Lower leg skin (tissue), 4 donors: ENCODE results near the gene CCR4. TPM values are rescaled to one million over a fixed set of nuclear protein-coding genes. Genes with fewer than 3 reads are reported as not detected.
"Not testable (repeated sequence)": the region's sequence is repeated elsewhere in the genome, so short reads cannot be mapped to it uniquely, and the experiment has no call there.

Experiments
- DNase-seq, 2 donors: peaks; one replicate each; pipeline ENCODE4 v3.0.0-alpha.2; 2019; ENCODE audit warnings: low spot score in 2 of 2
- H3K4me3 ChIP-seq: fragments of 200-600 bp; sonication (generic); 2 replicates; pipeline ENCODE4 v1.5.1; 2017; ENCODE audit warnings: mild to moderate bottlenecking, low read depth; ENCODE audit not compliant: poor library complexity, severe bottlenecking
- POLR2A ChIP-seq, 2 donors: fragments of 450-650 bp; IDR thresholded peaks; one replicate each; pipeline ENCODE4 v1.6.1; 2016 to 2017; ENCODE audit warnings: antibody characterized with exemption in 2 of 2, mild to moderate bottlenecking in 1 of 2, moderate library complexity in 1 of 2
- WGBS, 2 donors: methylation state at CpG; one replicate each; pipeline ENCODE4 v1.1.5; 2018; 5-methylcytosine and 5-hydroxymethylcytosine counted together
- intact Hi-C: fragments of 100-400 bp; cut with DNase I; formaldehyde crosslinking; loops from one replicate; pipeline ENCODE4 v1.15.0; 2023; ENCODE audit warnings: low total_unique reads
- total RNA-seq, 4 donors: library from RNA; depleted of rRNA; stranded (reverse); fragments of >200 nt; gene quantifications; one replicate each; pipeline ENCODE4 v1.1.0, GENCODE V29; 2016
- TF ChIP-seq, protein P1 (sequence below), 3 donors: fragments of 450-650 bp; IDR thresholded peaks; one replicate each; pipeline ENCODE4 v1.5.1; 2016; ENCODE audit warnings: antibody characterized with exemption in 3 of 3, mild to moderate bottlenecking in 3 of 3, moderate library complexity in 2 of 3

Gene CCR4
- total RNA-seq, 4 donors from 2014 or later, result 0.23 to 0.69 (median 0.42) TPM

DNA sequence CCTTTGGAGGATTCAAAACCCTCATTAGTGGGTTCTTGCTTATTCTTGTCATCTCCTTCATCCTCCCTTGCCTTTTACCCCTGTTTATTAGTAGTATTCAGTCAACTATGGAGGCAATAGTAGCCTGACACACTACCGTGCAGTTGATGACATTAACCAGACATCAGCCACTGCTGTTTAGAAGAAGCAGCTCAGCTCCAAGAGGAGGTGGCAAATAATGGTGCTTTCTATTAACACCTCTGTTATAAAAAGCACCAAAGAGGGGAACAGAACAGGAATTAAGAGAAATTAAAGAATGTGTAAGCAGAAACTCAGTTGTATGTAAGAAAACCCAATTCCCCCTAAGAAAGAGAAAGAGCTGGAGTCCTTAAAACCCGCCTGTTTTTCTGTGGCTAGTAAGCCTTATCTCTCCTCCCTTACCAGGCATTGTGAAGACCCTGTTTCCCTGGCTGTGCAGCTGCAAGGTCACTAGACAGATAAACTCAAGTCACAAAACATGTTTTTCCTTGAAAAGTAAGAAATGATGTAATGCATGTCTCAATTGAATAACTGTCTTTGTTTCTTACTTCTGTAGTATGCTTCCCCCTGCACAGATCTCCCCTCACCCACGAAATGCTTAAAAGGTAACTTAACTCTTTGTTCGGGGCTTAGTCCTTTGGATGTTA, 21.2 kb downstream of the CCR4 start:
- TF ChIP-seq, protein P1, sequence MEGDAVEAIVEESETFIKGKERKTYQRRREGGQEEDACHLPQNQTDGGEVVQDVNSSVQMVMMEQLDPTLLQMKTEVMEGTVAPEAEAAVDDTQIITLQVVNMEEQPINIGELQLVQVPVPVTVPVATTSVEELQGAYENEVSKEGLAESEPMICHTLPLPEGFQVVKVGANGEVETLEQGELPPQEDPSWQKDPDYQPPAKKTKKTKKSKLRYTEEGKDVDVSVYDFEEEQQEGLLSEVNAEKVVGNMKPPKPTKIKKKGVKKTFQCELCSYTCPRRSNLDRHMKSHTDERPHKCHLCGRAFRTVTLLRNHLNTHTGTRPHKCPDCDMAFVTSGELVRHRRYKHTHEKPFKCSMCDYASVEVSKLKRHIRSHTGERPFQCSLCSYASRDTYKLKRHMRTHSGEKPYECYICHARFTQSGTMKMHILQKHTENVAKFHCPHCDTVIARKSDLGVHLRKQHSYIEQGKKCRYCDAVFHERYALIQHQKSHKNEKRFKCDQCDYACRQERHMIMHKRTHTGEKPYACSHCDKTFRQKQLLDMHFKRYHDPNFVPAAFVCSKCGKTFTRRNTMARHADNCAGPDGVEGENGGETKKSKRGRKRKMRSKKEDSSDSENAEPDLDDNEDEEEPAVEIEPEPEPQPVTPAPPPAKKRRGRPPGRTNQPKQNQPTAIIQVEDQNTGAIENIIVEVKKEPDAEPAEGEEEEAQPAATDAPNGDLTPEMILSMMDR (IDR thresholded peaks at IDR 0.05), result no peak
- TF ChIP-seq POLR2A (IDR thresholded peaks at IDR 0.05), result no peak
- intact Hi-C loops, result no loop called here

DNA sequence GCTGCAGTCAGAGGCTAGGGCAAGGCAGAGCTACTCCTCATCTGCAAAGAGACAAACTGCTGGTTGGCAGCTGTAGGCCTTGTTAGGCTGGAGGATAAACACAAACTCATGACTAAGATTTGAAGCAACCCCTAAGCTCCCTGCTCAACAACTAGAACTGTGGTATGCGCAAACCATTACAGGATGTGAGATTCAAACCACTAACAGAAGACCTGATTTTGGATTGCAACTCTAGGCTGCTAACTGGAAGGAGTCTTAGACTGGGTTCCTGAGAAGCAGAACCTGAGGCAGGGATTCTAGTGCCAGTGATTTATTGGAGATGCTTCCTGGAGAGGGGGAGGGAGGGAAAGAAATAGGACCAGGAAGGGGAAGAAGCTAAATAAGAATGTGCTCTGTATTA, 22.5 kb downstream of the CCR4 start:
- no peak overlapping the region for H3K4me3 ChIP-seq
- intact Hi-C loops, result no loop called here
- WGBS, 2 donors, result 80 to 87% methylated on average over 1 of the region's 1 CpG
- TF ChIP-seq, protein P1 (IDR thresholded peaks at IDR 0.05), result no peak
- TF ChIP-seq POLR2A (IDR thresholded peaks at IDR 0.05), result no peak
- no peak for DNase-seq

More for the DNA sequence above, 21.2 kb downstream of the CCR4 start:
- 83 to 86% methylated on average over 4 of the region's 4 CpGs for WGBS, 2 donors
- no peak overlapping the region for H3K4me3 ChIP-seq
- no peak for DNase-seq

DNA sequence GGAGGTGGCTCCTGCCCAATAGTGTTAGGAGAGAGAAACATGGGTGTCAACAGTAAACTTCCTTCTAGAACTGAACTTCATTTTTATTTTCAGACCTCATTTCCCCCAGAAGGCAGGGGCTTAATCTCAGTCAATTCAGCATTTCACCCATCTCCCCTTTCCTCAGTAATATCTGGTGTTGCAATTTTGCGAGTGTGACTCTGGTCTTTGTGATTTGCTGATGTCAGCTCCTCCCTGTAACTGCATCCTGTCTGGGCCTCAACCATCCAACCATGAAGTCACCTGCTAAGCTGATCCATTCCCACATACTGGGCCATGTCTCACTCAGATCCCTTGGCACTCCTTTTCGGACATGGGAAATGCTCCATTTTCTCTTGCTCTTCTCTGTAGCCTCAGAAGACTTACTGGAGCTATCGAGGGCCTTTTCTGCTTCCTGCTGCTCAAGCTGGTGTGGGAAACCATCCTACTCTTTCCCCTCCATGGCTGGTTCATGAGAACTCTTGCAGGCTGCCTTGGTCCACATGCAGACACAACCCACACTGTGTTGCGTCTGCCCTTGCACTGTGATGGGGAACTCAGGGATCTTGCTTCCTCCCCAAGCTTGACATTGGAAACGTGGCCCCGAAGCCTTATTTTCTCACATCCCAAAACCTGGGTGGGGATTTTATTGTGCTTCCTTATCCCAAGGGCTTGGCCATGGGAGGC, 24.6 kb downstream of the CCR4 start:
- no peak for TF ChIP-seq POLR2A (IDR thresholded peaks at IDR 0.05)
- no peak overlapping the region for H3K4me3 ChIP-seq
- WGBS, 2 donors, result 85 to 87% methylated on average over 6 of the region's 6 CpGs
- intact Hi-C loops, result no loop called here
- peak in 1 of 2 donors; percentile 48 for DNase-seq

DNA sequence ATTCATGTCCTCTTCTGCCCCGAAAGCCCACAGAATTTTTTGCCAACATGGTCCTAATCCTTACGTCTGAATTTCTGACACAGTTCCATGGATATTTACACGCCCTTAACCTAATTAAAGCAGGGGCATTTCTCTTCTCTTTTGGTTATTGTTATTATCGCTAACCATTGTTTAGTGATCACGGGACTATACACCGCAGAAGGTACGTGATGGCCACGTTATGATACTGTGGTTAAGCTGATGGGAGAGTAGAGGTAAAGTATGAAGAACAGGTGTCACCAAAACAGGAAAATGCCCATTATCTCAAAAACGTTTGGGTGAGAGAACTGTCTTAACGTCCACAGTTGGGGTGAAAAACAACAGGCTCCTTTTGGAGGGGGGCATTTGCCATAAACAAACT, 26.4 kb downstream of the CCR4 start:
- intact Hi-C loops, result no loop called here
- 65 to 69% methylated on average over 10 of the region's 10 CpGs for WGBS, 2 donors
- no peak overlapping the region for H3K4me3 ChIP-seq
- DNase-seq, result no peak
- TF ChIP-seq, protein P1 (IDR thresholded peaks at IDR 0.05), result no peak
- TF ChIP-seq POLR2A (IDR thresholded peaks at IDR 0.05), result no peak

DNA sequence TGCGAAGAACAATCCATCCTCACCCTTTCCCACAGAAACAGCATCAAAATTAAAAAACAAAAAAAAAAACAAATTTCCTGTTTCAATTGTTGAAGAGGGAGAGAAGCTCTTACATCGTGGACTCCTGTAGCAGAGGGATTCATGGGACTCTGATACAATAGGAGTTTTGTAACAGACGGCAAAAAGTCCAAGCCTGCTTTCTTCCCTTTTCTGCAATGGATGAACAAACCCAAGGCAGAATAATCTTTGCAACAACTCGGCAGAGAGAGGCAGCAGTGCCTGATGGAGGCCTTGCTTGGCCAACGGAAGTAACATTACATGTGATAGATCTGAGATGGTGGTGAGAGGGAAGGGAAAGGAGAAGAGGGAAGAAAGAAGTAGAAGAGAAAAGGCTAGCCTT, 26.9 kb downstream of the CCR4 start:
- H3K4me3 ChIP-seq, result no peak overlapping the region
- 70 to 81% methylated on average over 5 of the region's 5 CpGs for WGBS, 2 donors
- TF ChIP-seq, protein P1 (IDR thresholded peaks at IDR 0.05), result no peak
- TF ChIP-seq POLR2A (IDR thresholded peaks at IDR 0.05), result no peak
- intact Hi-C loops, result no loop called here
- no peak for DNase-seq

DNA sequence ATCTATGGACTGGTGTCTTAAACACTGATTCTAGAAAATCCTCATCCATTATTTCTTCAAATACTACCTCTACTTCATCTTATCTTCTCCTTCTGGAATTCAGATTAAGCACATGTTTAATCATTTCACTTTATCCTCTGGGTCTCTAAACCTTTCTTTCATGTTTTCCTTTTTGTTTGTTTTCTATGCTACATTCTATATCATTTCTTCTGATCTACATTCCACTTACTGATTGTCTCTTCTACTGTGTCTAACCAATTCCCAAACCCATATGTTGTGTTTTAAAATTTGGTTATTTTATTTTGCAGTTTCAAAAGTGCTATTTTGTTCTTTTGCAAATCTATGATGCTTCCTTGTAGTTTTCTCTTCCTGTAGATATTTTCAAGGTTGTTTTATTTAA, 31.7 kb downstream of the CCR4 start:
- no peak for TF ChIP-seq POLR2A (IDR thresholded peaks at IDR 0.05)
- TF ChIP-seq, protein P1 (IDR thresholded peaks at IDR 0.05), result no peak
- no peak overlapping the region for H3K4me3 ChIP-seq
- intact Hi-C loops, result no loop called here
- no peak for DNase-seq

DNA sequence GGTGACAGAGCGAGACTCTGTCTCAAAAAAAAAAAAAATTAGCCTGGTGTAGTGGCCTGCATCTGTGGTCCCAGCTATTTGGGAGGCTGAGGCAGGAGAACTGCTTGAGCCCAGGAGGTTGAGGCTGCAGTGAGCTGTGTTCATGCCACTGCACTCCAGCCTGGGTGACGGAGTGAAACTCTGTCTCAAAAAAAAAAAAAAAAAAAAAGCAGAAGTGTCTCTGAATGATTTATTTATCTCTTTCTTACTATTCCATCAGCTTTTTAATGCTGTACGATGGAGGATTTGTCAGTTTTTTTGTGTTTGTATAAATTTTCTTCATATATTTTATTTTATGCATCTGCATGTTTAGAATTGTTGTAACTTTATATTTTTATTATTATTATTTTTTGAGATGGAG, 33.5 kb downstream of the CCR4 start:
- H3K4me3 ChIP-seq, intact Hi-C loops, DNase-seq: not testable (repeated sequence)
- WGBS, 2 donors, result 82% methylated on average over 3 of the region's 3 CpGs
